SHP77 (cell line): ENCODE data around the gene MUC2.

Experiments
- DNase-seq, 2 experiments: peaks; one replicate each; lab custom pipeline; 2025; lab: John Stamatoyannopoulos, UW

Gene MUC2

DNA sequence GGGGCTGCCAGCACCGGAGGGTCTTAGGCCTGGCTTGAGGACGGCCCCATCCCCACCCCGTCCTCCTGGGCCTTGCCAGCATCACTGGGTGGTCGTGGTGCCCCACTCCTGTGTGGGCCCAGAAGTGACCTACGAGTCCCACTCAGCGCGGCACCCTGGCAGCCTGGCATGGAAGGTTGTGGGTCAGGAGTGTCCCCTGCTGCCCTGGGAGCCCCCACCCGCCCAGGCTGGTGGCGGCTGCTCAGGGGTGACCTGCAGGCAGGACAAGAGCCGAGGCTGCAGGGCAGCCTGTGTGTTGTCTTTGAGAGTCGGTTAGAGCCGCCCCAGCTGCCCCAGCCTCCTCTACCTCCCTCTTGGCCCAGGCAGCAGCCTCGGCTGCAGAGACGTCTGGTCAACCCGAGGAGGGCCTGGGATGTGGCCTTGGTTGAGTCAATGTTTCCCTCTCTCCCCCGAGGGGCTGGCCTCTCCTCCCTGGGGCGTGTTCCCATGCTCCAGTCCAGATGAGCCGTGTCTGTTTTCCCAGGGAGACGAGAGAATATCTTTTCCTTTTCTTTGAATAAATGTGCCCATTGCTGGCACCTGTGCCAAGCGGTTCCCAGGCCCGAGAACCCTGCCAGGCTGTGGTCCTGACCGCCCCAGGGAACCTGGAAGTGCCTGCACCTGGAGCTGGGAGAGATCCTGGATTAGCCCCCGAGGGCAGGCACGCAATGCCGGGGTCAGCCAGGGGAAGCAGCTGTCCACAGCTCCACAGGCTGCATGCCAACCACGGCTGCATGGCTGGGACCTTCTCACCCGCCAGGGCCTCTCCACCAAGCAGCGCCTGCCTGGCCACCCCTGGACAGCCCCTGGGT is 47.4 kb downstream of the MUC2 start:
- DNase-seq, result no peak

- no peak for DNase-seq
Measured at GRCh38 chr11:1122664-1123002, 48.0 kb downstream of the MUC2 start.

DNA sequence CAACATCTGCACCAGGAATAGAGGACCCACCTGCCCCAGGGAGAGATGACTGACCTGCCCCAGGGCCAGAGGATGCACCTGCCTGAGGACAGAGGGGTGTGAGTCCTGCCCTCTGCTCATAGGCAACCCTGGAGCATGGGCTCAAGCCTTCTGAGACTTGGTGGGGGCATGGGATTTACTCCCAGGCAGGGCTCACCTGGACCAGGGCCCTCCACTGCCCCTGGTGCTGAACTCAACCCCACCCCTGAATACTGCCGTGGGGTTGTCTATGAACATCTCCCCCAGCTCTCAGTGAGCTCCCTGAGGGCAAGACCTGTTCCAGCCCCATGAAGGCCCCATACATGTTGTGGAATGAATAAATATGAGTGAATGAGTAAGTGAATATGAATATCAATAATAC is 49.3 kb downstream of the MUC2 start:
- no peak for DNase-seq
